PC-9 (cell line): ENCODE measurements around the gene MSLN.

ENCODE experiments used
- CTCF ChIP-seq: fragments of 200-600 bp; sonication (generic); conservative IDR thresholded peaks from 2 replicates; pipeline ENCODE4 v1.6.1; 2017; ENCODE audit warnings: mixed run types, antibody characterized with exemption, mild to moderate bottlenecking, moderate library complexity
- EZH2 ChIP-seq: fragments of 200-600 bp; sonication (generic); IDR thresholded peaks from 2 replicates; pipeline ENCODE4 v1.8.0; 2017; ENCODE audit warnings: antibody characterized with exemption, low read depth

- TF ChIP-seq EZH2, result no peak
- TF ChIP-seq CTCF, result no peak
Measured at GRCh38 chr16:778447-778846, 17.9 kb downstream of the MSLN start.
